ENCODE results near the gene MLH1.

MLH1 gene

GRCh38 chr3:36964331-36964730 is 29.0 kb upstream of the MLH1 start:
- DNase-seq, result no peak
- TF ChIP-seq POLR2A (IDR thresholded peaks at IDR 0.05; ENCODE audit: low read length) (no peak), GATA1 (IDR thresholded peaks at IDR 0.05; ENCODE audit: low read depth, low read length) (no peak)

- DNase-seq, result no peak
- no peak for TF ChIP-seq POLR2A (IDR thresholded peaks at IDR 0.05; ENCODE audit: low read length)
- no peak for TF ChIP-seq GATA1 (IDR thresholded peaks at IDR 0.05; ENCODE audit: low read depth, low read length)
Measured at GRCh38 chr3:36964817-36965216, 28.5 kb upstream of the MLH1 start.

GRCh38 chr3:36965440-36965839 is 27.9 kb upstream of the MLH1 start:
- DNase-seq, result no peak
- TF ChIP-seq GATA1 (IDR thresholded peaks at IDR 0.05; ENCODE audit: low read depth, low read length) (no peak), POLR2A (IDR thresholded peaks at IDR 0.05; ENCODE audit: low read length) (no peak)

- DNase-seq, result no peak
- TF ChIP-seq POLR2A (IDR thresholded peaks at IDR 0.05; ENCODE audit: low read length), result no peak
- TF ChIP-seq GATA1 (IDR thresholded peaks at IDR 0.05; ENCODE audit: low read depth, low read length), result no peak
Measured at GRCh38 chr3:36969085-36969484, 24.2 kb upstream of the MLH1 start.

GRCh38 chr3:36969540-36970432 is 23.5 kb upstream of the MLH1 start:
- peak; percentile 98 to 100 for DNase-seq
- TF ChIP-seq GATA1 (IDR thresholded peaks at IDR 0.05; ENCODE audit: low read depth, low read length), result peak; percentile 69
- peak; percentile 75 for TF ChIP-seq POLR2A (IDR thresholded peaks at IDR 0.05; ENCODE audit: low read length)

GRCh38 chr3:36972163-36972562 is 21.2 kb upstream of the MLH1 start:
- no peak for TF ChIP-seq POLR2A (IDR thresholded peaks at IDR 0.05; ENCODE audit: low read length)
- TF ChIP-seq GATA1 (IDR thresholded peaks at IDR 0.05; ENCODE audit: low read depth, low read length), result no peak
- DNase-seq, result no peak

- peak in 1 of 2 experiments; percentile 75 for DNase-seq
- no peak for TF ChIP-seq POLR2A (IDR thresholded peaks at IDR 0.05; ENCODE audit: low read length)
- TF ChIP-seq GATA1 (IDR thresholded peaks at IDR 0.05; ENCODE audit: low read depth, low read length), result no peak
Measured at GRCh38 chr3:36973139-36973538, 20.2 kb upstream of the MLH1 start.

GRCh38 chr3:36981006-36981405 is 12.3 kb upstream of the MLH1 start:
- DNase-seq, result no peak
- TF ChIP-seq GATA1 (IDR thresholded peaks at IDR 0.05; ENCODE audit: low read depth, low read length), result no peak
- no peak for TF ChIP-seq POLR2A (IDR thresholded peaks at IDR 0.05; ENCODE audit: low read length)

GRCh38 chr3:36988356-36988755 is 5.0 kb upstream of the MLH1 start:
- no peak for DNase-seq
- TF ChIP-seq GATA1 (IDR thresholded peaks at IDR 0.05; ENCODE audit: low read depth, low read length), result no peak
- TF ChIP-seq POLR2A (IDR thresholded peaks at IDR 0.05; ENCODE audit: low read length), result no peak

GRCh38 chr3:36989005-36989404 is 4.3 kb upstream of the MLH1 start:
- no peak for DNase-seq
- TF ChIP-seq POLR2A (IDR thresholded peaks at IDR 0.05; ENCODE audit: low read length), result no peak
- TF ChIP-seq GATA1 (IDR thresholded peaks at IDR 0.05; ENCODE audit: low read depth, low read length), result no peak

- TF ChIP-seq GATA1 (IDR thresholded peaks at IDR 0.05; ENCODE audit: low read depth, low read length), result no peak
- TF ChIP-seq POLR2A (IDR thresholded peaks at IDR 0.05; ENCODE audit: low read length), result peak; percentile 6
- no peak for DNase-seq
Measured at GRCh38 chr3:36989568-36989967, 3.8 kb upstream of the MLH1 start.

GRCh38 chr3:36991147-36991546 is 2.2 kb upstream of the MLH1 start:
- TF ChIP-seq GATA1 (IDR thresholded peaks at IDR 0.05; ENCODE audit: low read depth, low read length), result no peak
- no peak for TF ChIP-seq POLR2A (IDR thresholded peaks at IDR 0.05; ENCODE audit: low read length)
- DNase-seq, result no peak

GRCh38 chr3:36991923-36992805 is 1.2 kb upstream of the MLH1 start:
- no peak for DNase-seq
- TF ChIP-seq POLR2A (IDR thresholded peaks at IDR 0.05; ENCODE audit: low read length) (no peak), GATA1 (IDR thresholded peaks at IDR 0.05; ENCODE audit: low read depth, low read length) (no peak)

- DNase-seq, result no peak
- TF ChIP-seq GATA1 (IDR thresholded peaks at IDR 0.05; ENCODE audit: low read depth, low read length) (no peak), POLR2A (IDR thresholded peaks at IDR 0.05; ENCODE audit: low read length) (peak; percentile 98)
Measured at GRCh38 chr3:36992806-36993325, 452 bp upstream of the MLH1 start, which contains the start of gene EPM2AIP1. Gene EPM2AIP1 (minus strand): TSS chr3:36993131. CDS start chr3:36993077, 54 bp downstream.

All from erythroblast (primary cell).